ENCODE data around the gene RELL2.

RELL2 gene

DNA sequence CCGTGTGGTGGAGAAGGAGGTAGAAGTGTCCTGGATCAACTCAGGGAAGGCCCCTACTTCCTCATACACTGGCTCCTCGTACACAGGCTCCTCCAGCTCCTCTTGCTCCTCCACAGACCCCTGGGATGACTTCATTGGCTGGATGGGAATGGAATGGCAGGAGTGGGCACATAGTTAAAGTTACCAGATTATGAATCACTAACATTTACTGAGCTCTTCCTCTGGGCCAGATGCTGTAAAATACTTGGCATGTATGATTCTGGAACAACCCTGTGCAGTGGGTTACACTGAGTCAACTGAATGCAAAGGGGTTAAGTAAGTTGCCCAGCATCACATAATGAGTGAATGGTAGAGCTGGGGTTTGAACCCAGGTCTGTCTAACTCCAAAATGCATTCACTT is 17.5 kb downstream of the RELL2 start:
- no peak for DNase-seq (ENCODE audit: extremely low read depth, low read depth)
- H3K4me3 ChIP-seq (replicated peaks; ENCODE audit: low read depth, low read length), result no peak overlapping the region
- TF ChIP-seq, protein P1, sequence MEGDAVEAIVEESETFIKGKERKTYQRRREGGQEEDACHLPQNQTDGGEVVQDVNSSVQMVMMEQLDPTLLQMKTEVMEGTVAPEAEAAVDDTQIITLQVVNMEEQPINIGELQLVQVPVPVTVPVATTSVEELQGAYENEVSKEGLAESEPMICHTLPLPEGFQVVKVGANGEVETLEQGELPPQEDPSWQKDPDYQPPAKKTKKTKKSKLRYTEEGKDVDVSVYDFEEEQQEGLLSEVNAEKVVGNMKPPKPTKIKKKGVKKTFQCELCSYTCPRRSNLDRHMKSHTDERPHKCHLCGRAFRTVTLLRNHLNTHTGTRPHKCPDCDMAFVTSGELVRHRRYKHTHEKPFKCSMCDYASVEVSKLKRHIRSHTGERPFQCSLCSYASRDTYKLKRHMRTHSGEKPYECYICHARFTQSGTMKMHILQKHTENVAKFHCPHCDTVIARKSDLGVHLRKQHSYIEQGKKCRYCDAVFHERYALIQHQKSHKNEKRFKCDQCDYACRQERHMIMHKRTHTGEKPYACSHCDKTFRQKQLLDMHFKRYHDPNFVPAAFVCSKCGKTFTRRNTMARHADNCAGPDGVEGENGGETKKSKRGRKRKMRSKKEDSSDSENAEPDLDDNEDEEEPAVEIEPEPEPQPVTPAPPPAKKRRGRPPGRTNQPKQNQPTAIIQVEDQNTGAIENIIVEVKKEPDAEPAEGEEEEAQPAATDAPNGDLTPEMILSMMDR (IDR thresholded peaks at IDR 0.05; ENCODE audit: low read depth, low read length, missing control alignments), result no peak

DNA sequence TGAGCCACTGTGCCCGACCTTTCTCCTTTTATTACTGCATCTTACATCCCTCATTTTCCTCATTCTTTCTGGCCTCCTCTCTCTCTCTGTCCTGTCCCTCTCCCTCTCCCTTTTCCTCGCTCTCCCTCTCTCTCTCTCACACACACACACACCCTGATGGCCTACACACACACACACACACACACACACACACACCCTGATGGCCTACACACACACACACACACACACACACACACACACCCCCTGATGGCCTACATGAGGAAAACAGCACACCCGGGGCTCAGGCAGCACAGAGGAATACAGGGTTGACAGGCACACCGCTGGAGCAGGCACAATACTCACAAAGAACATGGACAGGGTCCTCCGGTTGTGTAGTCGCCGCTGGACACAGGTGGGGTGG is 18.2 kb downstream of the RELL2 start:
- no peak overlapping the region for H3K4me3 ChIP-seq (replicated peaks; ENCODE audit: low read depth, low read length)
- no peak for DNase-seq (ENCODE audit: extremely low read depth, low read depth)
- TF ChIP-seq, protein P1 (IDR thresholded peaks at IDR 0.05; ENCODE audit: low read depth, low read length, missing control alignments), result no peak

DNA sequence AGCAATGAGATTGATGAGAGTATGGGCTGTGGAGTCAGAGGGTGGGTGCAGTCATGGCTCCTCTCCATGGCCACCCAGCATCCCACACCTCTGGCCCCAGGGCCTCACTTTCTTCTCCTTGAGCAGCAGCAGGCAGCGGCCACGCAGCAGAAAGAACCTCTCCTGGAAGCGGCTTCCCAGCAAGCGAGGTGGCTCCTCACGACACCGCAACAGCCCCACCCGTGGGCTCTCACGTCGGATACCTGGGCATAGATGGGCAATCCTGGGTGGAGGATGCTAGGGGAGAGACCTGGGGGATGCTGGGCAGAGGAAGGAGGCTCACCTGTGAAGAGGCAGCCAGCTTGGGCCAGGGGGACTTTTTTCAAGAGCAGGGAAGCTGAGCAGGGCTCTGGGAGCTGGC is 19.6 kb downstream of the RELL2 start:
- DNase-seq (ENCODE audit: extremely low read depth, low read depth), result no peak
- TF ChIP-seq, protein P1 (IDR thresholded peaks at IDR 0.05; ENCODE audit: low read depth, low read length, missing control alignments), result no peak

DNA sequence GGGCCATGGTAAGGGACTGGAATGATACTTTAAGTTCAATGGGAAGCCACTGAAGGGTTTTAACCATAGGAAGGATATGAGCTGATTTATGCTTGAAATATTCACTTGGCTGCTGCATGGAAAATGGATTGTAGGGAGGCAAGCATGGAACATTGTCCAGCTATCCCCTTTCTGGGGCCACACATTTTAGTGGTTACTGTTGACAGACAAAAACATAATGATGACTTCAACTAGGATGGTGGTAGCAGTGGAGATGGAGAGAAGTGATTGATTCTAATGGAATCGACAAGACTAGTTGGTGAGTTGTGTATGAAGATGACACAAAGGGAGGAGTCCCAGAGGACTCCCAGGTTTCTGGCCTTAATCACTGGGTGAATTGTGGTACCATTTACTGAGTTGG is 20.6 kb downstream of the RELL2 start:
- no peak for DNase-seq (ENCODE audit: extremely low read depth, low read depth)
- TF ChIP-seq, protein P1 (IDR thresholded peaks at IDR 0.05; ENCODE audit: low read depth, low read length, missing control alignments), result no peak
- no peak overlapping the region for H3K4me3 ChIP-seq (replicated peaks; ENCODE audit: low read depth, low read length)

More for the DNA sequence above, 19.6 kb downstream of the RELL2 start:
- no peak overlapping the region for H3K4me3 ChIP-seq (replicated peaks; ENCODE audit: low read depth, low read length)

DNA sequence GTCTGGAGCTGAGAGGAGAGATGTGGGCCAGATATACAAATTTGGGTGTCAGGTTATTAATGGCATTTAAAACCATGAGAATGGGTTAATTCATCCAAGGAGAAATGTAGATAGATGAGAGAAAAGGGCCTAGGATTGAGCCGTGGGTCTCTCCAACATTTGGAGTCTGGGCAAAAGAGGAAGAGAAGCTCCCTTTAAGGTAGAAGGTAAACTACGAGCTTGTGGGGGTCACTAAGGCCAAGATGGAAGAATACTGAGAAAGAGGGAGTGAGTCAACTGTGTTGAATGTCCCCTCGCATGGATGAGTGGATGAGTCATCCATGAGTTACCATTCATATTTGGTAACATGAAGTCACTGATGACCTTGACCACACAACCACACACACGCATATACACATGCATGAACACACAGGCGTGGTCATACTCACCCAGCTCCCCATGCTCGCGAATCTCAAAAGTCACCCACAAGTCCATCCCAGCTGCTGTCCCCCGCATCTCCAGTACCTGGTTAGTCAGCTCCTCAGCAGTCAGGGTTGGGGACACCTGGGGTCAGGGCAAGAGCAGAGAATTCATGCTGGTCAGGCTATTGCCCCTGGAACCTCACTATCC is 21.2 kb downstream of the RELL2 start:
- TF ChIP-seq, protein P1 (IDR thresholded peaks at IDR 0.05; ENCODE audit: low read depth, low read length, missing control alignments), result no peak
- H3K4me3 ChIP-seq (replicated peaks; ENCODE audit: low read depth, low read length), result no peak overlapping the region
- DNase-seq (ENCODE audit: extremely low read depth, low read depth), result no peak

DNA sequence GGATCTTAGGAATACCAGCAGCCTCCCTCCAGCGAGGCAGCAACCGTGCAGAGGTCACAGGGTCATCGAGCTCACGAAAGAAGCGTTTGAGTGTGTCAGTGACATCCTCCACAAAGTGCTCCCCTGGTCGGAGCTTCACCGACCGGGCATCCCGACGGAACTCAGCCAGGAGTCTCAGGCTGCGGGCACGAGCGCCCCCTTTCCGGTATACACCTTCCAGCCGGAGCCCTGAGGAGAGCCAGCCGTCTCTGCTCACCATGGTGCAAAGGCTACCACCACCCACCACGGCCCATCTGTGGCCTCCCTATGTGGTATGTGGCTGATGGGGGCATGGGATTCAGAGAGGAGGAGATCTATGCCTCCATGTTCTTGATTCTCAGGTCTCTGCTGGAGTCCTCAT is 25.2 kb downstream of the RELL2 start:
- DNase-seq (ENCODE audit: extremely low read depth, low read depth), result no peak
- TF ChIP-seq, protein P1 (IDR thresholded peaks at IDR 0.05; ENCODE audit: low read depth, low read length, missing control alignments), result no peak
- H3K4me3 ChIP-seq (replicated peaks; ENCODE audit: low read depth, low read length), result no peak overlapping the region

DNA sequence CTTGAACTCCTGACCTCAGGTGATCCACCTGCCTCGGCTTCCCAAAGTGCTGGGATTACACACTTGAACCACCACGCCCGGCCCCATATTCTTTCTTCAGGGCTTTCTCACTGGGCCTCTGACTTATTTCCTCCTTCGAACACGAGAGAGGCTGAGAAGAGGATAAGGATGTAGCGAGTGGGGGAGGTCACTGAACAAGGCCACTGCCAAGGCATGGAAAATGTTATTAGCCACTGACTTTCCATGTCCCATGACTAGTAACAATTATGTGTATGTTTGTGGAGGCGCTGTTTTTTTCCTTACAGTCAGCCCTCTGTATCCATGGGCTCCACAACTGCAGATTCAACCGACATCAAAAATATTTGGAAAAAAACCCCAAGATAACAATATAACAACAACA is 26.7 kb downstream of the RELL2 start:
- no peak for DNase-seq (ENCODE audit: extremely low read depth, low read depth)
- H3K4me3 ChIP-seq (replicated peaks; ENCODE audit: low read depth, low read length), result no peak overlapping the region
- TF ChIP-seq, protein P1 (IDR thresholded peaks at IDR 0.05; ENCODE audit: low read depth, low read length, missing control alignments), result no peak
